Activated T-cell treated with anti-CD3 and anti-CD28 coated beads for 1 hour (primary cell): Measurements from ENCODE around the gene RIC1.
"Not testable (repeated sequence)": the region's sequence is repeated elsewhere in the genome, so short reads cannot be mapped to it uniquely, and the experiment has no call there.

Experiments used
- DNase-seq: peaks from one replicate; pipeline ENCODE4 v3.0.0-alpha.2; 2020; ENCODE audit warnings: low read depth

The RIC1 gene

GRCh38 chr9:5628530-5629311, at the start of gene RIC1:
TSS of gene RIC1 (plus strand) at chr9:5629107. CDS start at chr9:5629310, 203 bp downstream.
- peak; percentile 80 for DNase-seq

GRCh38 chr9:5579881-5580280, 49.0 kb upstream of the RIC1 start:
- DNase-seq = no peak

- DNase-seq = no peak
Observed at GRCh38 chr9:5580650-5581049, 48.3 kb upstream of the RIC1 start.

- DNase-seq = not testable (repeated sequence)
Observed at GRCh38 chr9:5581706-5582105, 47.2 kb upstream of the RIC1 start.

- DNase-seq = peak; percentile 2
Observed at GRCh38 chr9:5582835-5583195, 46.1 kb upstream of the RIC1 start.

GRCh38 chr9:5586391-5586802, 42.5 kb upstream of the RIC1 start:
- DNase-seq = no peak

- no peak for DNase-seq
Observed at GRCh38 chr9:5587024-5587423, 41.9 kb upstream of the RIC1 start.

- no peak for DNase-seq
Observed at GRCh38 chr9:5592231-5592630, 36.7 kb upstream of the RIC1 start.

- no peak for DNase-seq
Observed at GRCh38 chr9:5592904-5593303, 36.0 kb upstream of the RIC1 start.

- no peak for DNase-seq
Observed at GRCh38 chr9:5593904-5594303, 35.0 kb upstream of the RIC1 start.

GRCh38 chr9:5596173-5596572, 32.7 kb upstream of the RIC1 start:
- no peak for DNase-seq

GRCh38 chr9:5608298-5609225, 20.3 kb upstream of the RIC1 start:
- no peak for DNase-seq

GRCh38 chr9:5609226-5609596, 19.7 kb upstream of the RIC1 start:
- DNase-seq = no peak

GRCh38 chr9:5610491-5610890, 18.4 kb upstream of the RIC1 start:
- no peak for DNase-seq

GRCh38 chr9:5611321-5612184, 17.4 kb upstream of the RIC1 start:
- DNase-seq = no peak

GRCh38 chr9:5612185-5612530, 16.7 kb upstream of the RIC1 start:
- no peak for DNase-seq

- no peak for DNase-seq
Observed at GRCh38 chr9:5614192-5614591, 14.7 kb upstream of the RIC1 start.

GRCh38 chr9:5614985-5615384, 13.9 kb upstream of the RIC1 start:
- no peak for DNase-seq

- no peak for DNase-seq
Observed at GRCh38 chr9:5617749-5618148, 11.2 kb upstream of the RIC1 start.

- no peak for DNase-seq
Observed at GRCh38 chr9:5620494-5620893, 8.4 kb upstream of the RIC1 start.

GRCh38 chr9:5621327-5621726, 7.6 kb upstream of the RIC1 start:
- no peak for DNase-seq

GRCh38 chr9:5622016-5622415, 6.9 kb upstream of the RIC1 start:
- no peak for DNase-seq
